ENCODE results near the gene CDH18.
A peak's percentile ranks its signal among the peaks of the same experiment; 100 is the strongest.

Gene CDH18, protein sequence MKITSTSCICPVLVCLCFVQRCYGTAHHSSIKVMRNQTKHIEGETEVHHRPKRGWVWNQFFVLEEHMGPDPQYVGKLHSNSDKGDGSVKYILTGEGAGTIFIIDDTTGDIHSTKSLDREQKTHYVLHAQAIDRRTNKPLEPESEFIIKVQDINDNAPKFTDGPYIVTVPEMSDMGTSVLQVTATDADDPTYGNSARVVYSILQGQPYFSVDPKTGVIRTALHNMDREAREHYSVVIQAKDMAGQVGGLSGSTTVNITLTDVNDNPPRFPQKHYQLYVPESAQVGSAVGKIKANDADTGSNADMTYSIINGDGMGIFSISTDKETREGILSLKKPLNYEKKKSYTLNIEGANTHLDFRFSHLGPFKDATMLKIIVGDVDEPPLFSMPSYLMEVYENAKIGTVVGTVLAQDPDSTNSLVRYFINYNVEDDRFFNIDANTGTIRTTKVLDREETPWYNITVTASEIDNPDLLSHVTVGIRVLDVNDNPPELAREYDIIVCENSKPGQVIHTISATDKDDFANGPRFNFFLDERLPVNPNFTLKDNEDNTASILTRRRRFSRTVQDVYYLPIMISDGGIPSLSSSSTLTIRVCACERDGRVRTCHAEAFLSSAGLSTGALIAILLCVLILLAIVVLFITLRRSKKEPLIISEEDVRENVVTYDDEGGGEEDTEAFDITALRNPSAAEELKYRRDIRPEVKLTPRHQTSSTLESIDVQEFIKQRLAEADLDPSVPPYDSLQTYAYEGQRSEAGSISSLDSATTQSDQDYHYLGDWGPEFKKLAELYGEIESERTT

DNA sequence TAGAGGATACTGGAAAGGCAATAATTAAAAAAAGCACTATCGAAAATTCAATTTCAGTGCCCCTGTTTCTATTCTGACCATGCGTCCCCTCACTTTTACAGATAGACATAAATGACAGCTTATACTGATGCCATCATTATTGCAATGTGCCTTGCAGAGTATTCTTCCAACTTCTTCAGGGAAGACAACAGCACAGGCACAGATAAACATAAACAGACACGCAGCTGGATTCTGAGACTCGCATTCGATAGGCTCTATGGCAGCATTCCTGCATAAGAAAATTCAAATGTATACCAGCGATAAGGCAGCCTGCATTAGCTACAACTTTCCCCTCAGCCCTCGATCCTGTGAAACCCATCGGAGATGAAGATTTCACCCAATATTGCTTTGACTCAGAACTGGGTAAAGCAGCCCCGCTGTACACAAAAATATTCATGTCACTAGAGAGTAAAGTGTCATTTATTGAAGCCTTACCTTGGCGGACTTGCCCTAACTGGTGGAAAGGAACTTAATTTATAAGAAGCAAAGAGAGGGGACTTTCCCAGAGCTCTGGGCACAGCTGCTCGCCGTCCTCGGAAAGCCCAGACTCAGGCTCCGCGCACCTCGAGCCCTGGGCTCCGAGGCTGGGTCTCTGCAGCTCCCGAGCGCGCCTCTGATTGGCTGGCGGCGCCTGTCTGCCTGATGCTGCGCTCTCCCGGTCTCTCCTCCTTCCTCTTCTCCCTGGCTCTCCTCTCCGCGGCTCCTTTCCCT lies at the start of gene CDH18:
CDH18 (minus strand) TSS at position 589 of the 750 bp plus-strand sequence. CDS start 149,214 bp downstream, outside the sequence.
- H3K79me2 ChIP-seq (ENCODE audit: insufficient read depth, low read length) = no peaks in the 10 kb centered on the region
- H3K27ac ChIP-seq (ENCODE audit: low read depth, low read length) = no peak within 1 kb of the TSS
- no peaks in the 10 kb centered on the region for H3K9me3 ChIP-seq (ENCODE audit: insufficient read depth, low read length)
- H3F3A ChIP-seq (ENCODE audit: insufficient read depth) = no peaks in the 10 kb centered on the region
- H3K4me3 ChIP-seq (ENCODE audit: insufficient read depth, low read length, poor library complexity, severe bottlenecking) = no peak within 1 kb of the TSS
- H3K9ac ChIP-seq (ENCODE audit: low read length) = no peak within 1 kb of the TSS
- no peaks in the 10 kb centered on the region for H3K9me2 ChIP-seq (replicated peaks; ENCODE audit: insufficient read depth, low read length)
- no peak for TF ChIP-seq EZH2phosphoT487 (conservative IDR thresholded peaks at IDR 0.05; ENCODE audit: low read length)
- H2AFZ ChIP-seq (ENCODE audit: low read depth, low read length, severe bottlenecking) = peak within 1 kb of the TSS; percentile 11
- no peak within 1 kb of the TSS for H3K4me2 ChIP-seq (ENCODE audit: low read depth, low read length, poor library complexity, severe bottlenecking)
- H4K20me1 ChIP-seq (ENCODE audit: low read depth, low read length) = no peaks in the 10 kb centered on the region
- no peaks in the 10 kb centered on the region for H3K27me3 ChIP-seq (ENCODE audit: low read length)
- H3K36me3 ChIP-seq (ENCODE audit: low read length) = no peaks in the 10 kb centered on the region

DNA sequence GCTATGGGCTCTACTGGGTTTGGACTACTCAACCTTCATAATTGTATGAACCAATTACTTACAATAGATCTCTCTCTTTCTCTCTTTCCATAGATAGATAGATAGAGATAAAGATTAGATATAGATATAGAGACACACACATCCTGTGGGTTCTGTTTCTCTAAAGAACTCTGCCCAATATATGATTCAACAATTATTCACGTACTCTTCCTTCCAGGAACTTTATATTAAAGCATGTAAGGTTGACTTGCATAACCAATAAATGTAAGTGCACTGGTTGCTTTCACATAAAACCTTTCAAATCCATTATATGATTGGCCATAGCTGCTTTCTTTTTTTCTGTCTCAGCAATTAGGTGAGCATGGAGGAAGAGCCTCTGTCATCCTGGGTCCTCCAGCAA lies 46.7 kb upstream of the CDH18 start:
- TF ChIP-seq, protein P1, sequence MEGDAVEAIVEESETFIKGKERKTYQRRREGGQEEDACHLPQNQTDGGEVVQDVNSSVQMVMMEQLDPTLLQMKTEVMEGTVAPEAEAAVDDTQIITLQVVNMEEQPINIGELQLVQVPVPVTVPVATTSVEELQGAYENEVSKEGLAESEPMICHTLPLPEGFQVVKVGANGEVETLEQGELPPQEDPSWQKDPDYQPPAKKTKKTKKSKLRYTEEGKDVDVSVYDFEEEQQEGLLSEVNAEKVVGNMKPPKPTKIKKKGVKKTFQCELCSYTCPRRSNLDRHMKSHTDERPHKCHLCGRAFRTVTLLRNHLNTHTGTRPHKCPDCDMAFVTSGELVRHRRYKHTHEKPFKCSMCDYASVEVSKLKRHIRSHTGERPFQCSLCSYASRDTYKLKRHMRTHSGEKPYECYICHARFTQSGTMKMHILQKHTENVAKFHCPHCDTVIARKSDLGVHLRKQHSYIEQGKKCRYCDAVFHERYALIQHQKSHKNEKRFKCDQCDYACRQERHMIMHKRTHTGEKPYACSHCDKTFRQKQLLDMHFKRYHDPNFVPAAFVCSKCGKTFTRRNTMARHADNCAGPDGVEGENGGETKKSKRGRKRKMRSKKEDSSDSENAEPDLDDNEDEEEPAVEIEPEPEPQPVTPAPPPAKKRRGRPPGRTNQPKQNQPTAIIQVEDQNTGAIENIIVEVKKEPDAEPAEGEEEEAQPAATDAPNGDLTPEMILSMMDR (IDR thresholded peaks at IDR 0.05; ENCODE audit: insufficient read depth, low read length, poor library complexity, severe bottlenecking) = no peak
- no peak for TF ChIP-seq EZH2phosphoT487 (conservative IDR thresholded peaks at IDR 0.05; ENCODE audit: low read length)
- no peak overlapping the region for H2AFZ ChIP-seq (ENCODE audit: low read depth, low read length, severe bottlenecking)
- no peak overlapping the region for H3K4me3 ChIP-seq (ENCODE audit: insufficient read depth, low read length, poor library complexity, severe bottlenecking)
- peaks cover 6% of the 10 kb centered on the region; the same call in 1 of the 2 replicates for H3K9me3 ChIP-seq (ENCODE audit: insufficient read depth, low read length)
- H3K4me2 ChIP-seq (ENCODE audit: low read depth, low read length, poor library complexity, severe bottlenecking) = no peak overlapping the region
- no peak overlapping the region for H3K27ac ChIP-seq (ENCODE audit: low read depth, low read length)
- no peaks in the 10 kb centered on the region for H3K9me2 ChIP-seq (replicated peaks; ENCODE audit: insufficient read depth, low read length)
- H3K79me2 ChIP-seq (ENCODE audit: insufficient read depth, low read length) = no peaks in the 10 kb centered on the region
- H3K27me3 ChIP-seq (ENCODE audit: low read length) = no peaks in the 10 kb centered on the region
- H3K36me3 ChIP-seq (ENCODE audit: low read length) = no peaks in the 10 kb centered on the region
- H3F3A ChIP-seq (ENCODE audit: insufficient read depth) = no peaks in the 10 kb centered on the region
- H3K9ac ChIP-seq (ENCODE audit: low read length) = no peak overlapping the region
- H4K20me1 ChIP-seq (ENCODE audit: low read depth, low read length) = no peaks in the 10 kb centered on the region

DNA sequence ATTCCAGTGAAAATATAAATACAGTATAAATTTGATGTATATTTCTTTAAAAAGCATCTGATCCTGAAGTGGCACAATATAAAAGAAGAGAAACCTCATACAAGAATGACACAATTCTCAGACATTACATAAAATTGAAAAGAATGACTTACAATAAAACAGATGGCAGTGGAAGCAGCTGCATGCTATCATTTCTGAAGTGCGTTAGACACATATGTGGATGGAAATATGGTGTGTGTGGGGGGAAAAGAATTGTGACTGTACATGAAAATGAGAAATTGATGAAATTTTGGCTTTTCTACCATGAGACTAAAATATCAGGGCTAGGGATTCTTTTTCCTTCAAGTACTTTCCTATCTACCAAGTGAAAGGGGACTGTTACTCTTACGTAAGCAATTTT lies 45.9 kb upstream of the CDH18 start:
- Histone ChIP-seq H4K20me1 (ENCODE audit: low read depth, low read length) (no peaks in the 10 kb centered on the region), H3K9me2 (replicated peaks; ENCODE audit: insufficient read depth, low read length) (no peaks in the 10 kb centered on the region), H2AFZ (ENCODE audit: low read depth, low read length, severe bottlenecking) (peak overlapping the region; percentile 76), H3K36me3 (ENCODE audit: low read length) (no peaks in the 10 kb centered on the region), H3K9ac (ENCODE audit: low read length) (no peak overlapping the region), H3F3A (ENCODE audit: insufficient read depth) (no peaks in the 10 kb centered on the region), H3K9me3 (ENCODE audit: insufficient read depth, low read length) (peaks cover 6% of the 10 kb centered on the region; the same call in 1 of the 2 replicates), H3K4me3 (ENCODE audit: insufficient read depth, low read length, poor library complexity, severe bottlenecking) (no peak overlapping the region), H3K79me2 (ENCODE audit: insufficient read depth, low read length) (no peaks in the 10 kb centered on the region), H3K27ac (ENCODE audit: low read depth, low read length) (no peak overlapping the region), H3K4me2 (ENCODE audit: low read depth, low read length, poor library complexity, severe bottlenecking) (peak overlapping the region; percentile 48), H3K27me3 (ENCODE audit: low read length) (no peaks in the 10 kb centered on the region)
- TF ChIP-seq EZH2phosphoT487 (conservative IDR thresholded peaks at IDR 0.05; ENCODE audit: low read length) = no peak
- TF ChIP-seq, protein P1 (IDR thresholded peaks at IDR 0.05; ENCODE audit: insufficient read depth, low read length, poor library complexity, severe bottlenecking) = no peak

Data from SU-DHL-6 (cell line).